ENCODE results near the gene RAP2B.
"Not testable (repeated sequence)": the region's sequence is repeated elsewhere in the genome, so short reads cannot be mapped to it uniquely, and the experiment has no call there.

The RAP2B gene

GRCh38 chr3:153161138-153161713 is 800 bp upstream of the RAP2B start:
- DNase-seq: peak; percentile 87 to 89

- DNase-seq: peak; percentile 65 to 72
Observed at GRCh38 chr3:153162513-153163392, 727 bp downstream of the RAP2B start.

- DNase-seq: no peak
Observed at GRCh38 chr3:153163393-153163724, 1.3 kb downstream of the RAP2B start.

- no peak for DNase-seq
Observed at GRCh38 chr3:153163756-153164550, 1.9 kb downstream of the RAP2B start.

- DNase-seq: no peak
Observed at GRCh38 chr3:153165261-153165681, 3.2 kb downstream of the RAP2B start.

- no peak for DNase-seq
Observed at GRCh38 chr3:153166206-153166605, 4.2 kb downstream of the RAP2B start.

GRCh38 chr3:153166796-153167195 is 4.8 kb downstream of the RAP2B start:
- no peak for DNase-seq

GRCh38 chr3:153169793-153170383 is 7.9 kb downstream of the RAP2B start:
- DNase-seq: no peak

GRCh38 chr3:153171256-153171655 is 9.2 kb downstream of the RAP2B start:
- no peak for DNase-seq

GRCh38 chr3:153171918-153172317 is 9.9 kb downstream of the RAP2B start:
- no peak for DNase-seq

GRCh38 chr3:153172796-153173757 is 11.1 kb downstream of the RAP2B start:
- DNase-seq: no peak

- DNase-seq: no peak
Observed at GRCh38 chr3:153173758-153174516, 11.9 kb downstream of the RAP2B start.

- no peak for DNase-seq
Observed at GRCh38 chr3:153176197-153176596, 14.2 kb downstream of the RAP2B start.

- no peak for DNase-seq
Observed at GRCh38 chr3:153180860-153181372, 18.9 kb downstream of the RAP2B start.

GRCh38 chr3:153182501-153183293 is 20.7 kb downstream of the RAP2B start:
- DNase-seq: no peak

GRCh38 chr3:153190923-153191322 is 28.9 kb downstream of the RAP2B start:
- DNase-seq: no peak

- no peak for DNase-seq
Observed at GRCh38 chr3:153192327-153192726, 30.3 kb downstream of the RAP2B start.

- DNase-seq: not testable (repeated sequence)
Observed at GRCh38 chr3:153193786-153194476, 31.9 kb downstream of the RAP2B start.

- DNase-seq: no peak
Observed at GRCh38 chr3:153195349-153195879, 33.4 kb downstream of the RAP2B start.

All from activated T-cell treated with anti-CD3 and anti-CD28 coated beads, Interleukin-2, amount 50 U/mL, for 48 hours (primary cell).